Esophagus muscularis mucosa (tissue), 3 donors: ENCODE results near the gene FEV.

Source experiments
- POLR2AphosphoS5 ChIP-seq, 2 donors: sonication (generic); formaldehyde crosslinking; IDR thresholded peaks; one replicate each; pipeline ENCODE4 v1.6.1; 2017; ENCODE audit warnings: antibody characterized with exemption in 2 of 2
- TF ChIP-seq, protein P1 (sequence below), 3 experiments: fragments of 200-600 bp in 2 of 3; fragments of 450-650 bp in 1 of 3; sonication (generic) in 2 of 3; IDR thresholded peaks; one replicate each; pipeline ENCODE4 v1.5.1; 2017 to 2019; ENCODE audit warnings: antibody characterized with exemption in 3 of 3, mild to moderate bottlenecking in 2 of 3, moderate library complexity in 1 of 3

- TF ChIP-seq POLR2AphosphoS5 (IDR thresholded peaks at IDR 0.05): no peak
- TF ChIP-seq, protein P1, sequence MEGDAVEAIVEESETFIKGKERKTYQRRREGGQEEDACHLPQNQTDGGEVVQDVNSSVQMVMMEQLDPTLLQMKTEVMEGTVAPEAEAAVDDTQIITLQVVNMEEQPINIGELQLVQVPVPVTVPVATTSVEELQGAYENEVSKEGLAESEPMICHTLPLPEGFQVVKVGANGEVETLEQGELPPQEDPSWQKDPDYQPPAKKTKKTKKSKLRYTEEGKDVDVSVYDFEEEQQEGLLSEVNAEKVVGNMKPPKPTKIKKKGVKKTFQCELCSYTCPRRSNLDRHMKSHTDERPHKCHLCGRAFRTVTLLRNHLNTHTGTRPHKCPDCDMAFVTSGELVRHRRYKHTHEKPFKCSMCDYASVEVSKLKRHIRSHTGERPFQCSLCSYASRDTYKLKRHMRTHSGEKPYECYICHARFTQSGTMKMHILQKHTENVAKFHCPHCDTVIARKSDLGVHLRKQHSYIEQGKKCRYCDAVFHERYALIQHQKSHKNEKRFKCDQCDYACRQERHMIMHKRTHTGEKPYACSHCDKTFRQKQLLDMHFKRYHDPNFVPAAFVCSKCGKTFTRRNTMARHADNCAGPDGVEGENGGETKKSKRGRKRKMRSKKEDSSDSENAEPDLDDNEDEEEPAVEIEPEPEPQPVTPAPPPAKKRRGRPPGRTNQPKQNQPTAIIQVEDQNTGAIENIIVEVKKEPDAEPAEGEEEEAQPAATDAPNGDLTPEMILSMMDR (IDR thresholded peaks at IDR 0.05): no peak
These were observed 1.1 kb downstream of the FEV start for GRCh38 chr2:218983934-218984238.
